Measurements from ENCODE around the gene STX8. TPM values are rescaled to one million over a fixed set of nuclear protein-coding genes. Genes with fewer than 3 reads are reported as not detected.
A peak's percentile ranks its signal among the peaks of the same experiment; 100 is the strongest.

Gene STX8
- total and polyA plus RNA-seq, 7 donors: 40.4 to 104 (median 72.6) TPM

GRCh38 chr17:9221922-9222180 lies 353.8 kb downstream of the STX8 start:
- DNase-seq: no peak
- H3K9me3 ChIP-seq: no peaks in the 10 kb centered on the region
- 95 to 98% methylated on average over 5 of the region's 5 CpGs for WGBS, 2 donors
- no peak overlapping the region for H3K4me3 ChIP-seq
- H3K4me1 ChIP-seq: peaks cover 0 to 17% (median 9%) of the 10 kb centered on the region in 4 donors
- intact Hi-C loops (cut with DNase I): no loop called here
- H3K27ac ChIP-seq: peak overlapping the region in 1 of 4 donors; percentile 1
- H3K27me3 ChIP-seq: no peaks in the 10 kb centered on the region
- no peak for TF ChIP-seq EP300 (IDR thresholded peaks at IDR 0.05)
- TF ChIP-seq POLR2AphosphoS5 (IDR thresholded peaks at IDR 0.05): no peak
- TF ChIP-seq POLR2A (IDR thresholded peaks at IDR 0.05): no peak
- TF ChIP-seq, protein P1, sequence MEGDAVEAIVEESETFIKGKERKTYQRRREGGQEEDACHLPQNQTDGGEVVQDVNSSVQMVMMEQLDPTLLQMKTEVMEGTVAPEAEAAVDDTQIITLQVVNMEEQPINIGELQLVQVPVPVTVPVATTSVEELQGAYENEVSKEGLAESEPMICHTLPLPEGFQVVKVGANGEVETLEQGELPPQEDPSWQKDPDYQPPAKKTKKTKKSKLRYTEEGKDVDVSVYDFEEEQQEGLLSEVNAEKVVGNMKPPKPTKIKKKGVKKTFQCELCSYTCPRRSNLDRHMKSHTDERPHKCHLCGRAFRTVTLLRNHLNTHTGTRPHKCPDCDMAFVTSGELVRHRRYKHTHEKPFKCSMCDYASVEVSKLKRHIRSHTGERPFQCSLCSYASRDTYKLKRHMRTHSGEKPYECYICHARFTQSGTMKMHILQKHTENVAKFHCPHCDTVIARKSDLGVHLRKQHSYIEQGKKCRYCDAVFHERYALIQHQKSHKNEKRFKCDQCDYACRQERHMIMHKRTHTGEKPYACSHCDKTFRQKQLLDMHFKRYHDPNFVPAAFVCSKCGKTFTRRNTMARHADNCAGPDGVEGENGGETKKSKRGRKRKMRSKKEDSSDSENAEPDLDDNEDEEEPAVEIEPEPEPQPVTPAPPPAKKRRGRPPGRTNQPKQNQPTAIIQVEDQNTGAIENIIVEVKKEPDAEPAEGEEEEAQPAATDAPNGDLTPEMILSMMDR (IDR thresholded peaks at IDR 0.05): no peak
- peaks cover 0 to 4% (median 0%) of the 10 kb centered on the region in 4 donors for H3K36me3 ChIP-seq

GRCh38 chr17:9221147-9221921 lies 354.3 kb downstream of the STX8 start:
- H3K4me1 ChIP-seq: peaks cover 0 to 18% (median 10%) of the 10 kb centered on the region in 4 donors

GRCh38 chr17:9220398-9221146 lies 355.0 kb downstream of the STX8 start:
- H3K9me3 ChIP-seq: peaks cover 0 to 5% (median 0%) of the 10 kb centered on the region in 4 donors
- H3K4me1 ChIP-seq: peaks cover 0 to 18% (median 10%) of the 10 kb centered on the region in 4 donors
- no peak overlapping the region for H3K4me3 ChIP-seq
- H3K27ac ChIP-seq: no peak overlapping the region
- WGBS, 2 donors: 93 to 94% methylated on average over 23 of the region's 23 CpGs
- DNase-seq: no peak
- intact Hi-C loops (cut with DNase I): no loop called here
- no peaks in the 10 kb centered on the region for H3K27me3 ChIP-seq
- peaks cover 0 to 4% (median 0%) of the 10 kb centered on the region in 4 donors for H3K36me3 ChIP-seq
- TF ChIP-seq POLR2A (IDR thresholded peaks at IDR 0.05): no peak

More at GRCh38 chr17:9221147-9221921, 354.3 kb downstream of the STX8 start:
- Histone ChIP-seq H3K4me3 (no peak overlapping the region), H3K36me3 (peaks cover 0 to 4% (median 0%) of the 10 kb centered on the region in 4 donors), H3K27me3 (no peaks in the 10 kb centered on the region), H3K27ac (peak overlapping the region in 1 of 4 donors; percentile 1), H3K9me3 (no peaks in the 10 kb centered on the region)
- intact Hi-C loops (cut with DNase I): no loop called here
- TF ChIP-seq POLR2AphosphoS5 (IDR thresholded peaks at IDR 0.05) (no peak), POLR2A (IDR thresholded peaks at IDR 0.05) (no peak), EP300 (IDR thresholded peaks at IDR 0.05) (no peak)
- TF ChIP-seq, protein P1 (IDR thresholded peaks at IDR 0.05): no peak
- no peak for DNase-seq
- 92 to 93% methylated on average over 25 of the region's 25 CpGs for WGBS, 2 donors

- TF ChIP-seq, protein P1 (IDR thresholded peaks at IDR 0.05): no peak
- peaks cover 0 to 18% (median 10%) of the 10 kb centered on the region in 4 donors for H3K4me1 ChIP-seq
- H3K36me3 ChIP-seq: peaks cover 0 to 4% (median 0%) of the 10 kb centered on the region in 4 donors
- H3K4me3 ChIP-seq: no peak overlapping the region
- H3K27me3 ChIP-seq: no peaks in the 10 kb centered on the region
- H3K27ac ChIP-seq: no peak overlapping the region
- H3K9me3 ChIP-seq: peaks cover 0 to 7% (median 0%) of the 10 kb centered on the region in 4 donors
- no peak for DNase-seq
- intact Hi-C loops (cut with DNase I): no loop called here
- 93 to 95% methylated on average over 13 of the region's 13 CpGs for WGBS, 2 donors
These were observed 355.8 kb downstream of the STX8 start for GRCh38 chr17:9219631-9220397.

DNA sequence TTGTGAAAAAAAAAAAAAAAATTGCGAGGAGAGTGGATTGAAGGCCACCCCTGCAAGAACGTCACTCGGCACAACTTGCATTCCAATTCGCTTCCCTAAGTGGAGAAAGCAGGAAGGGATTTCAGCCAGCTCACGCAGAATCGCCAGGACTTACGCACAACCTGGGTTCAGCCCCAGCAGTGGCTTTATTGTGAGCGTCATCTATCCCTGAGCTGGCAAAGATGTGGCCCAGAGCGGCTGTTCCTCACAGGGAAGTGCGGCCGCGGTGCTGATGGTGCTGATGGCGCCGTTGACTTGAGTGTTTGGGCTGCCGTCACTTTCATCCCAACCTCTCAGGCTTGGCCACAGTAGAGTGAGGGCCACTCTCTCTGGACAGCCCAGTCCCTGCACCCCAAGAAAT lies 356.7 kb downstream of the STX8 start:
- Histone ChIP-seq H3K4me1 (peaks cover 0 to 18% (median 10%) of the 10 kb centered on the region in 4 donors), H3K4me3 (no peak overlapping the region), H3K27me3 (no peaks in the 10 kb centered on the region), H3K36me3 (peaks cover 0 to 4% (median 0%) of the 10 kb centered on the region in 4 donors), H3K27ac (peak overlapping the region in 1 of 4 donors; percentile 81), H3K9me3 (peaks cover 0 to 9% (median 0%) of the 10 kb centered on the region in 4 donors)
- TF ChIP-seq EP300 (IDR thresholded peaks at IDR 0.05) (no peak), POLR2AphosphoS5 (IDR thresholded peaks at IDR 0.05) (no peak), POLR2A (IDR thresholded peaks at IDR 0.05) (no peak)
- TF ChIP-seq, protein P1 (IDR thresholded peaks at IDR 0.05): no peak
- intact Hi-C loops (cut with DNase I): no loop called here
- no peak for DNase-seq
- WGBS, 2 donors: 97% methylated on average over 15 of the region's 15 CpGs
